ENCODE measurements around the gene ENSA. TPM values are rescaled to one million over a fixed set of nuclear protein-coding genes. Genes with fewer than 3 reads are reported as not detected.

ENSA gene
- total RNA-seq, 1 experiment from 2014 or later: 212 TPM

- no peak overlapping the region for H2BK12ac ChIP-seq (ENCODE audit: insufficient read length, low read depth, low read length)
- H4K5ac ChIP-seq (ENCODE audit: insufficient read length, low read depth, low read length): no peak overlapping the region
- no peak overlapping the region for H3K27ac ChIP-seq (ENCODE audit: insufficient read length, low read depth, low read length)
- no peak overlapping the region for H3K18ac ChIP-seq (ENCODE audit: insufficient read length, low read depth, low read length)
- TF ChIP-seq CTCF (conservative IDR thresholded peaks at IDR 0.05): no peak
- H4K20me1 ChIP-seq (ENCODE audit: control insufficient read depth, insufficient read depth, insufficient read length): no peaks in the 10 kb centered on the region
- H3K14ac ChIP-seq (ENCODE audit: insufficient read depth, low read length): no peak overlapping the region
- Mint-ChIP-seq H3K9me3 (peaks cover 11 to 15% of the 10 kb centered on the region in 2 experiments), H3K36me3 (ENCODE audit: insufficient read depth in 1 of 3, low read depth in 3 of 3) (peaks cover 23 to 40% (median 30%) of the 10 kb centered on the region in 3 experiments), H3K4me3 (no peak overlapping the region; a peak in 1 of 5 replicates), H3K4me1 (peaks cover 0 to 17% of the 10 kb centered on the region in 2 experiments), H3K27me3 (ENCODE audit: low read depth) (no peaks in the 10 kb centered on the region), H3K27ac (peak overlapping the region in 1 of 3 experiments; percentile 73; a peak in 2 of 7 replicates)
- no peak overlapping the region for H3K56ac ChIP-seq (ENCODE audit: insufficient read length, low read depth, low read length)
- no peak overlapping the region for H3T11ph ChIP-seq (ENCODE audit: low read length)
- no peak overlapping the region for H2AFZ ChIP-seq (ENCODE audit: low read length)
- H3K9me3 ChIP-seq (ENCODE audit: control insufficient read depth, low read depth, low read length): no peaks in the 10 kb centered on the region
- H3K4me1 ChIP-seq (ENCODE audit: insufficient read depth, low read length): no peaks in the 10 kb centered on the region
- no peak overlapping the region for H3K4me2 ChIP-seq (ENCODE audit: insufficient read depth, insufficient read length, low read length)
- H2AK5ac ChIP-seq (ENCODE audit: insufficient read length, low read length): no peak overlapping the region
- H3K9ac ChIP-seq (ENCODE audit: extremely low read depth, insufficient read length, low read length): no peak overlapping the region
- no peak overlapping the region for H3K4ac ChIP-seq (ENCODE audit: low read depth, low read length)
- H3K23me2 ChIP-seq (ENCODE audit: insufficient read length, low read depth, low read length, poor library complexity, severe bottlenecking): no peaks in the 10 kb centered on the region
- no peaks in the 10 kb centered on the region for H3K27me3 ChIP-seq (ENCODE audit: insufficient read depth, low read length)
- H3K79me1 ChIP-seq (ENCODE audit: insufficient read depth, low read depth, low read length, poor library complexity, severe bottlenecking): no peaks in the 10 kb centered on the region
- H2BK120ac ChIP-seq (ENCODE audit: low read depth, low read length, poor library complexity, severe bottlenecking): no peak overlapping the region
- H2BK15ac ChIP-seq (ENCODE audit: low read depth, low read length): no peak overlapping the region
- H4K91ac ChIP-seq (ENCODE audit: insufficient read length, low read depth, low read length): no peak overlapping the region
- H3K23ac ChIP-seq (ENCODE audit: insufficient read length, low read depth, low read length): no peak overlapping the region
- no peak overlapping the region for H2BK5ac ChIP-seq (ENCODE audit: insufficient read length, low read length)
- no peak for DNase-seq
- WGBS (ENCODE audit: extremely low coverage, insufficient read length, low lambda C conversion rate): no CpG with 5 or more reads among the region's 7 CpGs
- no peak overlapping the region for H4K8ac ChIP-seq (replicated peaks; ENCODE audit: insufficient read length, low read depth, low read length)
- no peak overlapping the region for H2BK20ac ChIP-seq (ENCODE audit: low read depth, low read length, poor library complexity, severe bottlenecking)
- H3K79me2 ChIP-seq (ENCODE audit: insufficient read depth, low read length): no peaks in the 10 kb centered on the region
Measured at GRCh38 chr1:150596095-150596892, 33.1 kb downstream of the ENSA start.
